GM19455 (cell line): ENCODE measurements around the gene SH2D3C.

Experiments used
- ATAC-seq: cut with Tn5 transposase; IDR thresholded peaks from one replicate; pipeline ENCODE4 v1.9.1; 2021; ENCODE audit not compliant: unreplicated experiment

SH2D3C gene

GRCh38 chr9:127778280-127779135, at the start of gene SH2D3C:
SH2D3C (minus strand) TSS chr9:127778666; CDS start chr9:127778627, 39 bp downstream.
- peak; percentile 40 for ATAC-seq

GRCh38 chr9:127826253-127826913, 47.9 kb upstream of the SH2D3C start:
- no peak for ATAC-seq

GRCh38 chr9:127825319-127826051, 47.0 kb upstream of the SH2D3C start:
- ATAC-seq, result no peak

- no peak for ATAC-seq
Measured at GRCh38 chr9:127822108-127822507, 43.6 kb upstream of the SH2D3C start.

GRCh38 chr9:127818574-127818973, 40.1 kb upstream of the SH2D3C start:
- no peak for ATAC-seq

GRCh38 chr9:127817881-127818434, 39.5 kb upstream of the SH2D3C start:
- ATAC-seq, result no peak

GRCh38 chr9:127816728-127817127, 38.3 kb upstream of the SH2D3C start:
- ATAC-seq, result no peak

GRCh38 chr9:127816362-127816725, 37.9 kb upstream of the SH2D3C start:
- no peak for ATAC-seq

GRCh38 chr9:127815512-127816361, 37.3 kb upstream of the SH2D3C start:
- no peak for ATAC-seq

GRCh38 chr9:127814619-127815511, 36.4 kb upstream of the SH2D3C start:
- no peak for ATAC-seq

GRCh38 chr9:127813686-127814226, 35.3 kb upstream of the SH2D3C start:
- ATAC-seq, result no peak

- ATAC-seq, result no peak
Measured at GRCh38 chr9:127812936-127813675, 34.6 kb upstream of the SH2D3C start.

- no peak for ATAC-seq
Measured at GRCh38 chr9:127812011-127812410, 33.5 kb upstream of the SH2D3C start.

- no peak for ATAC-seq
Measured at GRCh38 chr9:127810378-127811187, 32.1 kb upstream of the SH2D3C start.

- no peak for ATAC-seq
Measured at GRCh38 chr9:127809540-127810377, 31.3 kb upstream of the SH2D3C start.

GRCh38 chr9:127809002-127809539, 30.6 kb upstream of the SH2D3C start:
- ATAC-seq, result no peak
